Activated T-helper 1 cell treated with Interleukin-2 at 50 U/mL for 16 hours (primary cell): ENCODE data around the gene THOC2.
"Not testable (repeated sequence)": the region's sequence is repeated elsewhere in the genome, so short reads cannot be mapped to it uniquely, and the experiment has no call there.

Experiments used
- DNase-seq: peaks from one replicate; pipeline ENCODE4 v3.0.0-alpha.2; 2020; ENCODE audit warnings: low read depth

Gene THOC2

DNA sequence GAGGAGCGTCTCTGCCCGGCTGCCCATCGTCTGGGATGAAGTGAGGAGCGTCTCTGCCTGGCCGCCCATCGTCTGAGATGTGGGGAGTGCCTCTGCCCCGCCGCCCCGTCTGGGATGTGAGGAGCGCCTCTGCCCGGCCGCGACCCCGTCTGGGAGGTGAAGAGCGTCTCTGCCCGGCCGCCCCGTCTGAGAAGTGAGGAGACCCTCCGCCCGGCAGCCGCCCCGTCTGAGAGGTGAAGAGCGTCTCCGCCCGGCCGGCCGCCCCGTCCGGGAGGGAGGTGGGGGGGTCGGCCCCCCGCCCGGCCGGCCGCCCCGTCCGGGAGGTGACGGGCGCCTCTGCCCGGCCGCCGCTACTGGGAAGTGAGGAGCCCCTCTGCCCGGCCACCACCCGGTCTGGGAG is 1.2 kb upstream of the THOC2 start:
- not testable (repeated sequence) for DNase-seq

DNA sequence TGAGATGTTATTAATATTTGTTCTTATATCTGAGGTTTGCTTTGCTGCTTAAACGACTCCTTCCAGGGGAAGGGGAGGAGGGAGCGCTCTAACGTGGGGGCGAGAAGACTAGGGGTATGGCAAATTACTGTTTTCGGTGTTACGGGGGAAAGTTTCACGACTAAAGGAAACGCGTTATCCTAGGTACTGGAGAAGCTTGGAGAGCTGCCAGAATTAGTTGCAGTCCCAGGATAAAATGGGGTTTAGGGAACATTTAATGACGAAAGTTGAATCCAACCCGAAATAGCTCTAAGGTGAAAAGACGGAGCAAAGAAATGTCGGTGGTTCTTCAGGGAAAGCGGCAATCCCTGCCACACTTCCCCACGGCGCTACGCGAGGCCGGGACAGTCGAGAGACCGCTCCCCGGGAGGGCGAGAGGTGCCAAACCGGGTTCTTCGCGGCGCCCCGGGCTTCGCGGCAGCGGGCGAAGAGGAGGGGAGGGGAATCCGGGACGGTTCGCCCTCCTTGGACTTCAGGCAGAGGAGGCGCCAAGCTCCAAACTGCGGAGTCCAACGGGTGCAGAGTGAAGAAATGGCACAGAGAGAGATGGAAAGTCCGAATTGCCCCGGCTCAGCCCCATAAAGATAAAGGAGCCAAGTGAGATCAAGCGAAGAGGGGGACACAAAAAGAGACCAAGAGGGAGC is 724 bp downstream of the THOC2 start:
- DNase-seq, result no peak

- DNase-seq, result no peak
Observed at GRCh38 chrX:123731258-123731986, 1.4 kb downstream of the THOC2 start.

GRCh38 chrX:123728554-123728953 is 4.3 kb downstream of the THOC2 start:
- DNase-seq, result no peak

- DNase-seq, result no peak
Observed at GRCh38 chrX:123728016-123728415, 4.8 kb downstream of the THOC2 start.

DNA sequence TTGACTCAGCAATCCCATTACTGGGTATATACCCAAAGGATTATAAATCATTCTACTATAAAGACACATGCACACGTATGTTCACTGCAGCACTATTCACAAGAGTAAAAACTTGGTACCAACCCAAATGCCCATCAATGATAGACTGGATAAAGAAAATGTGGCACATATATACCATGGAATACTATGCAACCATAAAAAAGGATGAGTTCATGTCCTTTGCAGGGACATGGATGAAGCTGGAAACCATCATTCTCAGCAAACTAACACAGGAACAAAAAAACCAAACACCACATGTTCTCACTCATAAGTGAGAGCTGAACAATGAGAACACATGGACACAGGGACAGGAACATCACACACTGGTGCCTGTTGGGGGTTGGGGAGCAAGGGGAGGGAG is 10.7 kb downstream of the THOC2 start:
- DNase-seq, result not testable (repeated sequence)

DNA sequence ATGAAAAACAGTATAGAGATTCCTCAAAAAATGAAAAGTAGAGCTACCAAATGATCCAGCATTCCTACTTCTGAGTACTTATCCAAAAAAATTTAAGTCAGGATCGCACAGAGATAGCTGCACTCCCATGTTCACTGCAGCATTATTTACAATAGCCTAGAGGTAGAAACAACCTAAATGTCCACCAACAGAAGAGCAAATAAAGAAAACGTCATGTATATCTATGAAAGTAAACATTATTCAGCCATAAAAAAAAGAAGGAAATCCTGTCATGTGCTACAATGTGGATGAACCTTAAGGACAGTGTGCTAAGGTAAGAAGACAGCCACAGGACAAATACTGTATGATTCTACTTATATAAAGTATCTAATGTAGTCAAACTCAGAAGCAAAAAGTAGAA is 12.4 kb downstream of the THOC2 start:
- no peak for DNase-seq

- no peak for DNase-seq
Observed at GRCh38 chrX:123713841-123714240, 19.0 kb downstream of the THOC2 start.

- DNase-seq, result no peak
Observed at GRCh38 chrX:123713434-123713833, 19.4 kb downstream of the THOC2 start.

DNA sequence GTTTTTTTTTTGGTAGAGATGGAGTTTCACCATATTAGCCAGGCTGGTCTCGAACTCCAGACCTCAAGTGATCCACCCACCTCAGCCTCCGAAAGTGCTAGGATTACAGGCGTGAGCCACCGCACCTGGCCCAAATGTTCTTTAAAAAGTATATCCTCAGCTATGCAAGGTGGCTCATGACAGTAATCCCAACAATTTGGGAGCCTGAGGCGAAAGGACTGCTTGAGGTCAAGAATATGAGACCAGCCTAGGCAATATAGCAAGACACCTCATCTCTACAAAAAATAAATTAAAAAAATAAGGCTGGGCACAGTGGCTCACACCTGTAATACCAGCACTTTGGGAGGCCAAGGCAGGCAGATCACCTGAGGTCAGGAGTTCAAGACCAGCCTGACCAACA is 21.7 kb downstream of the THOC2 start:
- not testable (repeated sequence) for DNase-seq

DNA sequence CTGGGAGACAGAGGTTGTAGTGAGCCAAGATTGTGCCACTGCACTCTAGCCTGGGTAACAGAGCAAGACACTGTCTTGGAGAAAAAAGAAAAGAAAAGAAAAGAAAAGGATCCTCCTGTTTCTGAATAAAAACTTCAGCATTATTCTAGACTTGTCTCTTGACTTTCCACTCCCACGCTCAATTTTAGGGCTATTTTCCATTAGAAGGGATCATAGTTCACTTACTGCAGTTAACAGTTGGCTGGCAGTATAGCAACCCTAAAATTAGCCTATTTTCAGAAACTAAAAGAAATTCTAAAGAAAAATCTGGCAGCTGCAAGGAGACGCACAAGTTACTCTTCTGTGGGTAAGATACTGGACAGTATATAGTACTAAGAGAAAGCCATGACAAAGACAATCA is 28.1 kb downstream of the THOC2 start:
- no peak for DNase-seq

DNA sequence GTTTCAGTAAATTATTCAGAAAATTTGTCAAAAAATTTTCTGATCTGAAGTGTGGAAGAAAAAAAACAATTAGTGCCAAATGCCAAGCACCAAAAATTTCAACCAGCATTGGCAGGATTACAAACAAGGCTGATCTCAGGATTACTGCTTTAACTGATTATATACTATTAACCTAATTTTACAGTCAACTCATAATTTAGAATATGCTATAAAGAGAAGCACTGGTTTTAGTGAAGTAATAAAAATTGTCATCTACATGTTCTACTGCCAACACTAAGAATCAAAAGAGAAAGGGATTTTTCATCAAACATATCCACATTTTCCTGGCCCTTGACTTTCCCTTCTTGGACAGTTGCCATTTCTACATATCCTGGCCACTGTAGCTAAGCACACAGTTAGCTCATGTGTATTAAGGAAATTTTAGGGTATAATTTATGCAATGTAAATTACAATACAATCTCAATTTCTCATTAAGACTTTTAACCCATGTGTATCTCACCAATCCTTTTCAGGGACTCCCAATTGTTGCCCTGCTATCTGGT is 33.8 kb downstream of the THOC2 start:
- DNase-seq, result no peak

- DNase-seq, result no peak
Observed at GRCh38 chrX:123696334-123696733, 36.5 kb downstream of the THOC2 start.

DNA sequence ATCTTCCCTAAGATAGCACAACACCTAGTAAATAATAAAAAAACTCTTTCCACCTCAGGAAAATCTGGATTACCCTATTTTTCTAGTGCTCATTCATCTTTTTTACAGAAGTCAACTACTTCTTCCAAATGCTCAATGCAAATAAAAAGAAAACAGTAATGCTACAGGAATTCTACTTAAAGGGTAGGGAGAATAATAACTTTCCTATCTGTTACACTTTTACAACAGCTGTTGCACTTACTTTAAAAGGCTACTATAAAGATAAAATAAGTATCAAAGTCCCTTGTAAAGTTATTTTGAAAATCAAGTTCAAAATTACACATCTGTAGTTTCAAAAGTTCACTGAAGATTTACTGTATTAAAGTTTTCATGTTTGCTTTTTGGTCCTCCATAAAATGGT is 37.6 kb downstream of the THOC2 start:
- no peak for DNase-seq

DNA sequence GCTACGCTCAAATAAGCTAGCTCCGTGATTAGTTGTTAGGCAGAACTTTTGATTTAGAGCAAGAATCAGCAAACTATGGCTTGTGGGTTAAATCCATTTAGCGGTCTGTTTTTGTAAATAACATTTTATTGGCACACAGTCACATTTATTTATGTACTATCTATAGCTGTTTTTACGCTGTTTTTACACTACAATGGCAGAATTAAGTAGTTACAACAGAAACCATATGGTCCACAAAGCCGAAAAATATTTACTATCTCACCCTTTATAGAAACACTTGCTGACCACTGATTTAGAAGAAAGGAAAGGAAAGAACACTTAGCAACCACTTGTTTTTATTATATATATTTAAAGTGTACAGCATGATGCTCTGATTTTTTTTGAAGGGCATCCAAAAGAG is 41.1 kb downstream of the THOC2 start:
- no peak for DNase-seq

DNA sequence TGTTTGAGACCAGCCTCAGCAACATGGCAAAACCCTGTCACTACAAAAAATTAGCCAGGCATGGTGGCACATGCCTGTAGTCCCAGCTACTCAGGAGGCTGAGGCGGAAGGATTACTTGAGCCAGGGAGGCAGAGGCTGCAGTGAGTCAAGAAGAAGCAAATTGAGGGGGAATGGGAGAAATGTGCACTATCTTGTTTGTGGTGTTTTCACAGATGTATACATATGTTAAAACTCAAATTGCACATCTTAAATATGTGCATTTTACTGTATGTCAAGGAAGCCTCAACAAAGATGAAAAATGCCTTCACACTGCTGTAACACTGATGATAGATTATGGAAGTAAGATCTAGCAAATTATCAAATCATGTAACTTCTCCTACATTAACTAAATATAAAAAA is 44.3 kb downstream of the THOC2 start:
- DNase-seq, result no peak

DNA sequence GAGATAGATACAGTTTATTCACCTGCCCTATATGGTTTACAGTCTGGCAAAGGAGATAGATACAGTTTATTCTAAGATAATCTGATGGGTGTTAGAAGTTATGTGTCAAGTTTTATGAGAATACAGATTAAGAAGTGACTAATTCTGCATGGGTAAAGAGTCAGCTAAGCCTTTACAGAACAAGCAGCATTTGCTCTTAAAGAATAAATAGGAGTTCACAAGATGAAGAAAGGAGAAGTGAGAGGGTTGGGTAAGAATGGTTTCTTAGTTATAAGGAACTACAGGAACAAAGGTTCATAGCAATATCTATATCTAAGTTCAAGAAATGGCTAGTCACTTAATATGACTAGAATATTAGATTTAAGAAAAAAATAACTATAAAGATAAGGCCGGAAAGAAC is 47.6 kb downstream of the THOC2 start:
- DNase-seq, result no peak

DNA sequence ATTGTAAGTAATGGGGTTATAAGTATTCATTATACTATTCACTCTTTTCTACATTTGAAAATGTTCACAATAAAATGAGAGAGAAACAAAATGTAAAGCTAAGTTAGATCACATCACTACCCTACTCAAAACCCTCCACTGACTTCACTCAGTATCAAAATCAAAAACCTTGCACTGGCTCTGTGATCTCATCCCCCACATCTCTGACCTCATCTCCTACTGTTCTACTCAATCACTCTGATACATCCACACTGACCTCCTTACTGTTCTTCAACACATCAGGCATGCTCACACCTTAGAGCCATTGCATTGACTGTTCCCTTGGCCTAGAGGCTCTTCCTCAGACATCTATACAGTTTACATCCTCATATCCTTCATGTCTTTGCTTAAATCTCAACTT is 50.7 kb downstream of the THOC2 start:
- DNase-seq, result no peak

DNA sequence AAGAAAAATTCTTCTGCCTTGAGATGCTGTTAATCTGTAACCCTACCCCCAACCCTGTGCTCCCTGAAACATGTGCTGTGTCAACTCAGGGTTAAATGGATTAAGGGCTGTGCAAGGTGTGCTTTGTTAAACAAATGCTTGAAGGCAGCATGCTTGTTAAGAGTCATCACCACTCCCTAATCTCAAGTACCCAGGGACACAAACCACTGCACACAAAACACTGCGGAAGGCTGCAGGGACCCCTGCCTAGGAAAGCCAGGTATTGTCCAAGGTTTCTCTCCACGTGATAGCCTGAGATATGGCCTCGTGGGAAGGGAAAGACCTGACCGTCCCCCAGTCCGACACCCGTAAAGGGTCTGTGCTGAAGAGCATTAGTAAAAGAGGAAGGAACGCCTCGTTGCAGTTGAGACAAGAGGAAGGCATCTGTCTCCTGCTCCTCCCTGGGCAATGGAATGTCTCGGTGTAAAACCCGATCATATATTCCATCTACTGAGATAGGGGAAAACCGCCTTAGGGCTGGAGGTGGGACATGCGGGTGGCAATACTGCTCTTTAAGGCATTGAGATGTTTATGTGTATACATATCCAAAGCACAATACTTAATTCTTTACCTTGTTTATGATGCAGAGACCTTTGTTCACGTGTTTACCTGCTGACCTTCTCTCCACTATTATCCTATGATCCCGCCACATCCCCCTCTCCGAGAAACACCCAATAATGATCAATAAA is 53.0 kb downstream of the THOC2 start:
- DNase-seq, result not testable (repeated sequence)

DNA sequence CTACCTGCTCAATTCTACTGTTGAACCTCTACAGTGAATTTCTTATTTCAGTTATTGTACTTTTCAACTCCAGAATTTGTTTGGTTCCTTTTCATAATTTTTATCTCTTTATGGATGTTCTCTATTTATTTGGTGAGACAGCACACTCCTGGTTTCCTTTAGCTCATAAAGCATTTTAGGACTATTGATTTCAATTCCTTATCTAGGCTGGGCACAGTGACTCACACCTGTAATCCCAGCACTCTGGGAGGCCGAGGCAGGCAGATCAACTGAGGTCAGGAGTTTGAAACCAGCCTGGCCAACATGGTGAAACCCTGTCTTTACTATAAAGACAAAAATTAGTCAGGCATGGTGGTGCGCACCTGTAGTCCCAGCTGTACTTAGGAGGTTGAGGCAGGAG is 57.7 kb downstream of the THOC2 start:
- DNase-seq, result no peak

- DNase-seq, result no peak
Observed at GRCh38 chrX:123673813-123674212, 59.0 kb downstream of the THOC2 start.

- DNase-seq, result no peak
Observed at GRCh38 chrX:123665197-123665596, 67.7 kb downstream of the THOC2 start.
